PFSK-1 (cell line): ENCODE results near the gene PROSER3.

ENCODE experiments used
- FOXP2 ChIP-seq: optimal IDR thresholded peaks from 2 replicates; pipeline ENCODE3; 2011; ENCODE audit warnings: borderline replicate concordance, control low read depth, inconsistent platforms; ENCODE audit not compliant: insufficient read depth; ENCODE audit errors: extremely low read length, extremely low read depth
- POLR2AphosphoS5 ChIP-seq: IDR thresholded peaks from 2 replicates; pipeline ENCODE4 v1.6.1; 2012; ENCODE audit warnings: low read depth, mild to moderate bottlenecking, control low read depth, low read length, moderate library complexity
- REST ChIP-seq, 2 experiments: IDR thresholded peaks; 2 replicates each; pipeline versions ENCODE4 v1.6.1 to v1.8.0; 2011 to 2012; ENCODE audit warnings: low read depth in 2 of 2, low read length in 2 of 2, control low read depth in 1 of 2, inconsistent platforms in 1 of 2, mild to moderate bottlenecking in 1 of 2, moderate library complexity in 1 of 2; ENCODE audit not compliant: insufficient read depth in 1 of 2
- SIN3A ChIP-seq: IDR thresholded peaks from 2 replicates; pipeline ENCODE4 v1.6.1; 2012; ENCODE audit warnings: mild to moderate bottlenecking, low read length, moderate library complexity, borderline replicate concordance; ENCODE audit not compliant: insufficient read depth
- TAF1 ChIP-seq: IDR thresholded peaks from 2 replicates; pipeline ENCODE4 v1.6.1; 2012; ENCODE audit warnings: low read length, control low read depth, borderline replicate concordance; ENCODE audit not compliant: insufficient read depth

PROSER3 gene

GRCh38 chr19:35738887-35739229 is 19.1 kb upstream of the PROSER3 start:
- TF ChIP-seq TAF1 (no peak), REST (IDR thresholded peaks at IDR 0.05; ENCODE audit: insufficient read depth in 1 of 2, low read depth in 2 of 2, low read length in 2 of 2) (no peak), FOXP2 (no peak), POLR2AphosphoS5 (no peak), SIN3A (no peak)

GRCh38 chr19:35739275-35740107 is 18.5 kb upstream of the PROSER3 start:
- TF ChIP-seq POLR2AphosphoS5: peak; percentile 11
- TF ChIP-seq TAF1: no peak
- TF ChIP-seq FOXP2: no peak
- no peak for TF ChIP-seq SIN3A
- TF ChIP-seq REST (IDR thresholded peaks at IDR 0.05; ENCODE audit: insufficient read depth in 1 of 2, low read depth in 2 of 2, low read length in 2 of 2): no peak

- no peak for TF ChIP-seq REST (IDR thresholded peaks at IDR 0.05; ENCODE audit: insufficient read depth in 1 of 2, low read depth in 2 of 2, low read length in 2 of 2)
- TF ChIP-seq FOXP2: no peak
- TF ChIP-seq TAF1: no peak
- no peak for TF ChIP-seq POLR2AphosphoS5
- no peak for TF ChIP-seq SIN3A
These were observed 17.9 kb upstream of the PROSER3 start for GRCh38 chr19:35740108-35740422.

- TF ChIP-seq POLR2AphosphoS5 (peak; percentile 88), TAF1 (peak; percentile 65; the same call in 1 of the 2 replicates), REST (IDR thresholded peaks at IDR 0.05; ENCODE audit: insufficient read depth in 1 of 2, low read depth in 2 of 2, low read length in 2 of 2) (no peak), SIN3A (peak; percentile 65; the same call in 1 of the 2 replicates), FOXP2 (peak; percentile 85)
These were observed 17.4 kb upstream of the PROSER3 start for GRCh38 chr19:35740423-35741202.

- TF ChIP-seq TAF1 (no peak), REST (IDR thresholded peaks at IDR 0.05; ENCODE audit: insufficient read depth in 1 of 2, low read depth in 2 of 2, low read length in 2 of 2) (no peak)
These were observed 16.8 kb upstream of the PROSER3 start for GRCh38 chr19:35741203-35741515.
